Activated T-helper 2 cell treated with anti-CD3 and anti-CD28 coated beads, Interferon-gamma antibody, Interleukin-2, Interleukin-4, amounts not matched to agents 10 μg/mL and 5 μg/mL and 100 μg/mL, durations not matched to agents 14 hours and 24 hours and 36 hours (primary cell): ENCODE measurements around the gene TAF10. TPM values are rescaled to one million over a fixed set of nuclear protein-coding genes. Genes with fewer than 3 reads are reported as not detected.

ENCODE experiments used
- DNase-seq: peaks from one replicate; pipeline ENCODE4 v3.0.0; 2021; ENCODE audit warnings: low spot score
- H3K27ac Mint-ChIP-seq: one replicate; pipeline ENCODE4 v1.8.0; 2021; ENCODE audit warnings: mixed read lengths
- H3K27me3 Mint-ChIP-seq: one replicate; pipeline ENCODE4 v1.8.0; 2021; ENCODE audit warnings: low read depth, mixed read lengths
- H3K36me3 Mint-ChIP-seq: one replicate; pipeline ENCODE4 v1.8.0; 2021; ENCODE audit warnings: low read depth, mixed read lengths
- H3K4me1 Mint-ChIP-seq: one replicate; pipeline ENCODE4 v1.8.0; 2021; ENCODE audit warnings: low read depth, mixed read lengths
- H3K4me3 Mint-ChIP-seq: one replicate; pipeline ENCODE4 v1.8.0; 2021; ENCODE audit warnings: low read depth, mild to moderate bottlenecking, moderate library complexity, mixed read lengths
- H3K9me3 Mint-ChIP-seq: one replicate; pipeline ENCODE4 v1.8.0; 2021; ENCODE audit warnings: mixed read lengths
- intact Hi-C: fragments of 100-400 bp; cut with micrococcal nuclease; formaldehyde crosslinking; loops from one replicate; pipeline ENCODE4 v1.15.1; 2023
- total RNA-seq: library from RNA; stranded (reverse); gene quantifications from 2 replicates; pipeline ENCODE4 v1.2.3, GENCODE V29; 2022

TAF10 gene
- total RNA-seq: 134 and 142 TPM in 2 replicates

DNA sequence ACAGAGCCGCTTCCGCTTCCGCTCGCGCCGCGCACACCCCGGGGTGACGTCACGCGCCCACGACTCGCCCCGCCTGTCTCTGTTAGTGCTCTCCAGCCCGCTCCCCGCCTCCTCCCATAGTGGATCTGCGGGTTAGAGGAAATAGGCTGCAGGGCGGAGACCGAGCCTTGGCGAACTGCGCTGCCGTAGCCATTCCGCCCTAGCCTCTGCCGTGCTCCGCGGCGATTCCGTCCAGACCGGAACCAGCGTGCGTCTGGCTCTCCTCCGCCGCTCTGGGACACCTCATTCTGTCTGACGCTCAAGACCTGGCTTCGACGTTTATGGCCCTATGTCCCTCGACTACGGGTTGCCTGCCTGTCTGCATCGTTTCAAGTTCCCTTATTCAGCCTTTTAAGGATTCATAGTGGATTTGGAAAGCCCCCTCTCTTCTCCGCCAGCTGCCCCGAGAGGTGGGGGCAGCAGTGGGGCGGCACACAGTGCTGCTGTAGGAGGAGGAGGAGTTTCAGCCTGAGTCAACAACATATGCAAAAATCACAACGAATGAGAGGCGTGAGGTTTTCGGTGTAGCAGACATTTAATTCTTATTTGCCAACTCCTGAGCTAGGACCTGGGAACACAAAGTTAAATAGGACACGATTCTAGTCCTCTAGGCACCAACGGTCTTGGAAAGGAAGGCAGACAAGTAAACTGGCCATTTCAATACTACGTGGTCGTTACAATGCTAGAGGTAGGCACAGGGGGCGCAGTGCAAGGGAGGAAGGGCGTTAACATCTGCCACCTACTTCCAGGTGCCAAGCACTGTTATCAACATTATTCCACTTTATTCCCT, at the start of gene TAF10:
Gene TAF10, minus strand, starts transcription at position 4 of the 829 bp plus-strand sequence. CDS start 27 bp downstream, outside the sequence.
- intact Hi-C loops: loop anchor here (1.0 to 10.0 kb wide), 5 partner anchors 9 to 378 kb away; partner anchors contain the start of genes APBB1, CNGA4, FHIP1B and ILK
- Mint-ChIP-seq H3K36me3 (peaks cover 59% of the 10 kb centered on the region), H3K4me3 (peak within 1 kb of the TSS; percentile 95), H3K27ac (peak within 1 kb of the TSS; percentile 83), H3K9me3 (no peaks in the 10 kb centered on the region), H3K27me3 (no peaks in the 10 kb centered on the region), H3K4me1 (peaks cover 30% of the 10 kb centered on the region)
- peak; percentile 95 for DNase-seq

DNA sequence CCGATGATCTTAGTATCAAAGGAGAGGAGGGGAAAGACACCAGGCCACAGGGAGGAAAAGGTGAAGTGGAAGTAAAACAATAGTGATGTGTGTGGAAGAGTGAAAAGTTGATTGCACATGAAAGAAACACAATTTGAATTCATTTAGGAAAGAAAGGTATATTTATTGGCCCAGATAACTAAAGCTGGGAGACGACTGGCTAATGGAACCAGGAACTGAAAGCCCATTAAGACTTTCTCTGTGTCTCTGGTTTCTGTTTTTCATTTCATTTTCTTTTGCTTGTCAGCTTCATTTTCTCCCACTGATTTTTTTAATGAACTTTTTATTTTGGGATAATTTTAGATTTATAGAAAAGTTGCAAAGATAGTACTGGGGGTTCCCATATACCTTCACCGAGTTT, 48.7 kb upstream of the TAF10 start:
- Mint-ChIP-seq H3K27ac (no peak overlapping the region), H3K4me3 (no peak overlapping the region), H3K4me1 (peaks cover 5% of the 10 kb centered on the region), H3K36me3 (peaks cover 3% of the 10 kb centered on the region), H3K9me3 (no peaks in the 10 kb centered on the region), H3K27me3 (peaks cover 26% of the 10 kb centered on the region)
- intact Hi-C loops: no loop called here
- DNase-seq: no peak

DNA sequence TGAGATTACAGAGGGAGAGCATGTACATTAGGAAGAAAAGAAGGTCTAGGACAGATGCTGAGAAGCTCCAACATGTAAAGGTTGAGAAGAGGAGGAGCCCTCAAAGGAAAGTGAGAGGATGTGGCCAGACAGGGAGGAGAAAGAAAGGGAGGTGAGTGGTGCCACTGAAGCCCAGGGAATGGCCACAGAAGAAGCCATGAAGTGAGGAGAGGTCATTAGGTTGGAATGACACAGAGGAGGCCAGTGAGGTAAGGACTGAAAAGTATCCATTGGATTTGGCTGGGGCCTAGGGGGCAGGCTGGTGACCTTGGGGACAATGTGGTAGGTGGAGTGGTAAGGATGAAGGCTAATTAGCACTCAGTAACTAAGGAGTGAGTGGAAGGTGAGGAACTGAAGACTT, 46.6 kb upstream of the TAF10 start:
- peaks cover 3% of the 10 kb centered on the region for H3K36me3 Mint-ChIP-seq
- no peak for DNase-seq
- H3K4me1 Mint-ChIP-seq: peaks cover 4% of the 10 kb centered on the region
- H3K4me3 Mint-ChIP-seq: no peak overlapping the region
- H3K27ac Mint-ChIP-seq: no peak overlapping the region
- peaks cover 26% of the 10 kb centered on the region for H3K27me3 Mint-ChIP-seq
- H3K9me3 Mint-ChIP-seq: no peaks in the 10 kb centered on the region
- intact Hi-C loops: no loop called here

DNA sequence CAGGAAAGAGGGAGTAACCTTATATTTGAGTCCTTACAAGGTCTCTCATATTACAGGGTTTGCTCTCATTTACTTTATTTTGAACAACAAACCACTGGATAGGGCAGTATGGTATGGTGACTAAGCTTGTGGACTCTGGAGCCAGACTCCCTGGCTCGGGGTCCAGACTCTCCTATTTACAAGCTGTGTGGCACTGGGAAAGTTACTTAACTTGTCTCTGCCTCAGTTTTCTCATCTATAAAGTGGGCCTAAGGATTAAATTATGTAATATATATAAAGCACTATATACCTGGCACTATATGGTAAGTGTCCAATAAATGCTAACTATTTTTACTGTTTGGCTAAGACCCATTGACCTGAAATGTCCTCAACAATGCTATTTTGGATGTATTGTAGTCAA, 45.3 kb upstream of the TAF10 start:
- peaks cover 20% of the 10 kb centered on the region for H3K27me3 Mint-ChIP-seq
- H3K9me3 Mint-ChIP-seq: no peaks in the 10 kb centered on the region
- H3K27ac Mint-ChIP-seq: no peak overlapping the region
- peaks cover 3% of the 10 kb centered on the region for H3K4me1 Mint-ChIP-seq
- H3K36me3 Mint-ChIP-seq: peaks cover 3% of the 10 kb centered on the region
- intact Hi-C loops: no loop called here
- no peak for DNase-seq
- no peak overlapping the region for H3K4me3 Mint-ChIP-seq

DNA sequence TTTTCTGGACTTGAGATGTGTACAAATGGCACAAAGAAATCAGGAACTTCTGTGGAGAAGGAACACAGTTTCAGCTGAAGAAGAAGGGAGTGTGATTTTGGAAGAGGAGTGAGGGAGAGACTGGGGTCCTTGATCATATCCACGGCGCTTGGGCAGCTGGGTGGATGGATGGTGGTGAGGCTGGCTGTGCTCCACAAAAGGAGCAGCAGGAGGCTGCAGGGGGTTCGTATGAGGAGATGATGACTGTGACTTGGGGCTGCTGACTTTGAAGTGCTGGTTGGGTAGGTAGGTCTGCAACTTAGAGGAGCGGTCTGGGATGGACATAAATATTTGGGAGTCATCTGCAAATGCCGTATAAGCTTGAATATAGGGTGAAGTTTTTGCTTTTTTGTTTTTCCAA, 44.9 kb upstream of the TAF10 start:
- intact Hi-C loops: no loop called here
- H3K4me1 Mint-ChIP-seq: peaks cover 3% of the 10 kb centered on the region
- H3K27me3 Mint-ChIP-seq: peaks cover 19% of the 10 kb centered on the region
- H3K27ac Mint-ChIP-seq: no peak overlapping the region
- H3K9me3 Mint-ChIP-seq: no peaks in the 10 kb centered on the region
- no peak overlapping the region for H3K4me3 Mint-ChIP-seq
- no peak for DNase-seq
- H3K36me3 Mint-ChIP-seq: peaks cover 3% of the 10 kb centered on the region

DNA sequence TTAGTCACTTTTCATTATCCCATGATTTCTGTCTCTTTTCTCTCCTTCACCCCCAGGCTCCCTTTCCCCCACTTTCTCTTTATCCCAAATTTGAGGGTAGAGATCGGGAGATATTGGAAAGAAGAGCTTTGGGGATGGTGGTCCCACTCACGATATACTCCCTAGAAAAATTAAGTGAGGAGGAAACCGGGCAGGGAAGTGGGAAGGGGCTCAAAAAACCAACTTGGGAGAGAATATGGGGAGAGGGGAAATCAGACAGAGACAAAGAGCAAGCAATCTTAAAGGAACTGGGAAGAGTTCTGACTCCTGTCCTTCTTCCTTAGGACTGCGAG, 44.5 kb upstream of the TAF10 start:
- Mint-ChIP-seq H3K9me3 (no peaks in the 10 kb centered on the region), H3K27ac (no peak overlapping the region), H3K36me3 (peaks cover 3% of the 10 kb centered on the region), H3K4me1 (peaks cover 3% of the 10 kb centered on the region), H3K27me3 (peaks cover 16% of the 10 kb centered on the region), H3K4me3 (peak overlapping the region; percentile 60)
- intact Hi-C loops: no loop called here
- DNase-seq: no peak

DNA sequence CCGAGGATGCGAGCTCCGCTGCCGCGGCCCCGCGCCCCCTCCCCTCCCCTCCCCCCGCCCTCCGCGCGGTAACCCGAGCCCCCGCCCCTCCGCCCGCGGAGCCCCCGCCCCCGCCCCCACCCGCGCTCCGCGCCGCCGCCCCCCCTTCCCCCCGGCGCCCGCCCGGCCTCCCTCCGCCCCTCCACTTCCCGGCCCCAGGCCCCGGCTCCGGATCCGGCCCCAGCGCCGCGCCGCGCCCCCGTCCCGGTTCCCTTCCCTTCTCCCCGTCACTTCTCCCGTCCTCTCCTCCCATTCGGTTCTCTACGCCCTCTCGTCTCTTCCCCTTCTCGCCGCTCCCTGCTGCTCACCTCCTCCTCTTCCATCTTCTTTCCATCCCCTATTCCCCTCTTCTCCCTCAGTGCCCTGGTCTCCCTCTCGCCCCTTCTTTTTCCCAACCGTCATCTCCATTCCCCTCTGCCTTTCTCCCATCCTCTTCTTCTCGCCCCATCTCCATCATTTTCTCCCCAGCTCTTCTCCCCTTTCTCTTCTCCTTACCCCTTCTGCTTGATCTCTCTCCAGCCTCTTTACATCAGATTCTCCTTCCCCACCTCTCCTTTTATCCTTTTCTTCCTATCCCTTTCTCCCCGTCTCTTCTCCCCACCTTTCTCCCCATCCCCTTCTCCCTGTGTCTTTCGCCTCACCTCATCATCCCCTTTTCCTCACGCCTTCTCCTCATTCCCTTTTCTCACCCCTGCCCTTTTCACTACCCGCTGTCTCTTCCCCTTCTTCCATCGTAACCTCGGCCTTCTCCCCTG, 44.0 kb upstream of the TAF10 start, which contains the start of gene DCHS1:
Gene DCHS1, minus strand, starts transcription at position 20 of the 794 bp plus-strand sequence. CDS start 14,196 bp downstream, outside the sequence.
- Mint-ChIP-seq H3K27me3 (peaks cover 16% of the 10 kb centered on the region), H3K36me3 (peaks cover 3% of the 10 kb centered on the region), H3K4me1 (peaks cover 3% of the 10 kb centered on the region), H3K27ac (no peak within 1 kb of the TSS), H3K9me3 (no peaks in the 10 kb centered on the region), H3K4me3 (peak within 1 kb of the TSS; percentile 60)
- intact Hi-C loops: no loop called here
- DNase-seq: no peak

DNA sequence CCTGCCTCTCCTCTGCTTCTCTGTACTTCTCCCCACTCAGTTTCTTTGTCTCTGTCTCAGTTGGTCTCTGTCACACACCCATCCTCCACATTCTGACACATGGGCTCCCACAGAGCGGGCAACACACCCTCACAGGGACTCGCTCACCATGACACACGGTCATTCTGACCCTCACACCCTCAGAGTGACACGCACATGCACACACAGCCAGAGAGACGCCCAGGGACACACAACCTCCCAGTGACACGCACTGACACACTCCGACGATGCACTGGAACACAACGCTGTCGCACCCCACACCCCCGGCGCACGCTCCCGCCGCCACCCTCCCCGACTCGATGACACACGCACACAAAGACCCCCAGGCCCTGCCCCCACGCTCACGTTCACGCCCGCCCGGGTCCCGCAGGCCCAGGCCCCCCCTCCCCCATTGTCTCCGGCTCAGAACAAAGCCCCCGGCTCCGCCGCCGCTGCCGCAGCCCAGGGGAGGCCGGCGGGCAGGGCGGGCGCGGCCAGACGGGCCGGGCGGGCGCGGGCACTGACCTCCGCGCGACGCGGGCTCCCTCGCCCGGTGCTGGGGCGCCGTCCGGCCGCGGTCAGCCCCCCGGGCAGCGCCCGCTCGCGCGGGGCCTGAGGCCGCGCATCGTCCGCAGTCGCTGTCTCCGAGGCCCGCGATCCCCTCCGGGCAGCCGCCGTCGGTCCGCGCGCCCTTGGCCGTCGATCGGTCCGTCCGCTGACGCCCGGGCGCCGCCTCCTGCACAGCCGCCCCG, 43.2 kb upstream of the TAF10 start:
- H3K4me3 Mint-ChIP-seq: no peak overlapping the region
- peaks cover 3% of the 10 kb centered on the region for H3K36me3 Mint-ChIP-seq
- no peak overlapping the region for H3K27ac Mint-ChIP-seq
- H3K27me3 Mint-ChIP-seq: peaks cover 16% of the 10 kb centered on the region
- H3K4me1 Mint-ChIP-seq: peaks cover 3% of the 10 kb centered on the region
- intact Hi-C loops: no loop called here
- no peak for DNase-seq
- no peaks in the 10 kb centered on the region for H3K9me3 Mint-ChIP-seq

DNA sequence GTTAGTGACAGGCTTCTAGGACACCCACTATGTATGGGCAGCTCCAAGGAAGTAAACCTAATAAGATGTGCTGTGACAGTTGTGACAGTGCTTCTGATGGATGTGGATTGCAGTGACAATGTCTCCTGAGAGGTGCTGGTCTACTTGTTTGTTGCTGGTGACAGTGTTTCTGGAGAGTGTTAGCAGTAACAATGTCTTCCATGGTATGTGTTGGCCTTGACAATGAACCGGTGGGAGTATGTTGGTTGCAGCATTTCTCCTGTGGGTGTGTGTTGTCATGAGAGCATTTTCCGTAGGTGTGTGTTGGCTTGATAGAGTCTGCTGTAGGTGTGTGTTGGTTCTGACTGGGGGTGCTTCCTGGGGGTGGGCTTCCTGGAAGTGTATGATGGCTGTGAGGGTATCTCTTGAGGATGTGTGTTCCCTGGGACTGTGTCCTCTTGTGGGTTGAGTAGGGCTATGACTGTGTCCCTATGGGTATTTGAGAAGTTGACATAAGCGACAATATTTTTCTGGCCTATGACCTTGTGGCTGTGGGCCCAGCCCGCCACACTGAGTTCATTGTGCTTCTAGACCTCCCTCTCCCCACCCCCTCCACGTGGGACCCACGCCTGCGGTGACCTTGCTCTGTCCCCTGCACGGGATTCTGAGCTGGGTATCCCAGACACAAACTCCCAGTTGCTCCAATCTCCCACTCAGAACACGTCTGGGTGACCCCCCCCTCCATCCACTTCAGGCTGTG, 42.4 kb upstream of the TAF10 start:
- Mint-ChIP-seq H3K9me3 (no peaks in the 10 kb centered on the region), H3K27me3 (peaks cover 16% of the 10 kb centered on the region), H3K27ac (no peak overlapping the region), H3K4me3 (no peak overlapping the region), H3K4me1 (peaks cover 3% of the 10 kb centered on the region), H3K36me3 (peaks cover 3% of the 10 kb centered on the region)
- intact Hi-C loops: no loop called here
- no peak for DNase-seq

DNA sequence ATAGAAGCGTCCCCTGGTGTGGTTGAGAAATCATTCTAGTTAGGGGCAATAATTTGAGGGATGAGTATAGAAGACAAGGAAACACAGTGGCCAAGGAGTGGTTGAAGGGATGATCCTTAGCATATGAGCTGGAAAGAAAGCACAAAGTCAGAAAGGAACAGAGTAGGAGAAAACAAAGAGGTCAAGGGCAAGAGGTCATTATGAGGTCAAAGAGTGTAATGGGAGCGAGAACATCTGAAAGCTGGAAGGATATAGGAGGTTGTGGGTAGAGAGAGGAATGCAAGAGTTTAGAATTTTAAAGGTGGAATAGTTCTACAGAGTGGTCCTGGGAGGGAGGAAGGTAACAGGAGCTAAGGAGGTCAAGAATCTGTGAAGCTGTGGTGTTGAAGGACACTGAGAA, 41.6 kb upstream of the TAF10 start:
- H3K27me3 Mint-ChIP-seq: peaks cover 16% of the 10 kb centered on the region
- H3K4me3 Mint-ChIP-seq: no peak overlapping the region
- H3K9me3 Mint-ChIP-seq: no peaks in the 10 kb centered on the region
- H3K4me1 Mint-ChIP-seq: peaks cover 3% of the 10 kb centered on the region
- peaks cover 3% of the 10 kb centered on the region for H3K36me3 Mint-ChIP-seq
- H3K27ac Mint-ChIP-seq: no peak overlapping the region
- no peak for DNase-seq
- intact Hi-C loops: loop anchor here (2.0 kb wide), 1 partner anchor 13 kb away; no protein-coding TSS in a partner anchor

DNA sequence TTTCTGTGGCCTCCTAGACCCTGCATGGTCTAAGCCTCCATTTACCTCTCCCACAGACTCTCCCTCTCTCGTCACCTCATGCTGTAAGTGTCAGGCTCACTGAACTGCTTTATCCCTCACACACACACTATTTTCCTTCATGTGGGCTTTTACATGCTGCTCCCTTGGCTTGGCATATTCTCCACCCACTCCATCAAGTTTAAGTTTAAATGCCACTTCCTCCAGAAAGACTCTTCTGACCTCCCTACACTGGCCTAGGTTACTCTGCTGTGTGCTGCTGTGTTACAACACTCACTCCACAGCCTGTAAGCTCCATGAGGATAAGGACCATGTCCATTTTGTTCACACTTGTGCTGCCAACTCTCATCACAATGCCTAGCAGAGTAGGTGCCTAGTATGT, 41.1 kb upstream of the TAF10 start:
- Mint-ChIP-seq H3K9me3 (no peaks in the 10 kb centered on the region), H3K4me3 (no peak overlapping the region), H3K27ac (no peak overlapping the region), H3K36me3 (peaks cover 3% of the 10 kb centered on the region), H3K4me1 (peaks cover 3% of the 10 kb centered on the region), H3K27me3 (peaks cover 16% of the 10 kb centered on the region)
- intact Hi-C loops: loop anchor here (2.0 kb wide), 1 partner anchor 14 kb away; no protein-coding TSS in a partner anchor
- DNase-seq: no peak

DNA sequence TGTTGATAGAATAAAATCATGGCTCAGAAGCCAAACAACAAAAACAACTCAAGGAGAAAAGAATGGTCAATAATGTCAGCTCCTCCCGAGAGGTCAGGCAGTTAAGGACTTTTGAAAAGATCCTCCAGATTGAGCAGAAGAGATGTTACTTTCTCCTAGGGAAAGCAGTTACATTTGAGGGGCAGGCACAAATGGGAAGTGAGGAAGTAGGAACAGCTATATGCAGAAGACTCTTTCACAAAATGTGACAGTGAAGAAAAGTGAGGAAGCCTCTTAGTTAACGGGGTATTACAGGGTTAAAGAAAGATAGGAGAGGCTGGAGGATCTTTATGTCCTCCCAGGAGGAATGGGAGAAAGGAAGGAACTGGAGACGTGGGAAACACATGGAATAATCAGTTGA, 40.2 kb upstream of the TAF10 start:
- no peak for DNase-seq
- H3K9me3 Mint-ChIP-seq: no peaks in the 10 kb centered on the region
- no peak overlapping the region for H3K27ac Mint-ChIP-seq
- no peak overlapping the region for H3K4me3 Mint-ChIP-seq
- H3K36me3 Mint-ChIP-seq: peaks cover 3% of the 10 kb centered on the region
- H3K4me1 Mint-ChIP-seq: peaks cover 3% of the 10 kb centered on the region
- H3K27me3 Mint-ChIP-seq: peaks cover 13% of the 10 kb centered on the region
- intact Hi-C loops: loop anchor here (2.0 kb wide), 1 partner anchor 15 kb away; no protein-coding TSS in a partner anchor
